ENCODE data around the gene TRIM43B.
"Not testable (repeated sequence)": the region's sequence is repeated elsewhere in the genome, so short reads cannot be mapped to it uniquely, and the experiment has no call there.

Gene TRIM43B

DNA sequence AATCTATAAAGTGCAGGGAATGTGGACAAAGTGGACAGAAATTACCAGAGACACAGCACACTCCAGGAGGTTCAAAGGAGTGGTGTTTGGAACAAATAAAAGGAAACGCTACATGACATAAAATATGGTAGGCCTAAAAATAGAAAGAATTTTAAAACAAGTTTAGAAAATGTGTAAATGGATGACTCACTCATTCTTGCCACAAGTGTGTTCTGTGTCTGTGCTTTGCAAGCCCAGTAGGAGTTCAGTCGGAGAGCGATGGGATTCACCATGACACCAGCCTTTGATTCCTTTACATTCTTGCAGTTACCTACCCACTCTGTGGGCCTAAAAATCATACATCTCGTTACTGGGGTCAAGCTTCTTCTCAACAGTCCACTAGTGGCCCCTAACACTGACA lies 51.2 kb downstream of the TRIM43B start:
- not testable (repeated sequence) for DNase-seq

DNA sequence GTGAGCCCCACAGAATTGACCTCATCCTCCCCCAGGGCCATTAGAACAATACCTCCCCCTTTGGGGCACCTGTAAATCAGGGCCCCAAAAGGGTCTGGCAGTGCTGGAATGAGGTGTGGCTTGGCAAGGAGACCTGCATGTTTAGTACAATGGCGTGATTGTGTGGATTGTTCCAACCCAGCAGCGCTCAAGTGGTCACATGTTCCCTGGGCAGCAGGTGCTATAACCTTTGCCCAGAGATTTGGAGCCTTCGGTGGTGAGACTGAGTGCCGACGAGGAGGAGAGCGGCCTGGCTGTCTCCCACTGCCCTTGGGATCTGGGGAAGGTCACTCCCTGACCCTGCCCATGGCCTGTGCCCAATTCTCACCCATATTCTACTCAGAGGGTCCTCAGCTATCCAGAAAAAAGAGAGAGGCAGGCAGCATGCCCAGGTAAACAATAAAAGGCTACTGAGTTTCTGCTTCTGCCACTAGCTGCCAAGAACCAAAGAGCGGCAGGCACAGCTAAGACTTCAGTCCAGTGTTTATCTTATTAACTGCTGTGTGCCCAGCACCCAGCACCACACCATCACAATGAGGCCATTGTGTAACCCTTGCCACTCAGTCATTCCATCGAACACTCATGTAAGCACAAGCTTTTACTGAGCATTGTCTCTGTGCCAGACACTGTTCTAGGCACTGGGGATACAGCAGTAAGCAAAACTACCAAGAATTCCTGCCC lies 54.6 kb downstream of the TRIM43B start:
- DNase-seq, result not testable (repeated sequence)

DNA sequence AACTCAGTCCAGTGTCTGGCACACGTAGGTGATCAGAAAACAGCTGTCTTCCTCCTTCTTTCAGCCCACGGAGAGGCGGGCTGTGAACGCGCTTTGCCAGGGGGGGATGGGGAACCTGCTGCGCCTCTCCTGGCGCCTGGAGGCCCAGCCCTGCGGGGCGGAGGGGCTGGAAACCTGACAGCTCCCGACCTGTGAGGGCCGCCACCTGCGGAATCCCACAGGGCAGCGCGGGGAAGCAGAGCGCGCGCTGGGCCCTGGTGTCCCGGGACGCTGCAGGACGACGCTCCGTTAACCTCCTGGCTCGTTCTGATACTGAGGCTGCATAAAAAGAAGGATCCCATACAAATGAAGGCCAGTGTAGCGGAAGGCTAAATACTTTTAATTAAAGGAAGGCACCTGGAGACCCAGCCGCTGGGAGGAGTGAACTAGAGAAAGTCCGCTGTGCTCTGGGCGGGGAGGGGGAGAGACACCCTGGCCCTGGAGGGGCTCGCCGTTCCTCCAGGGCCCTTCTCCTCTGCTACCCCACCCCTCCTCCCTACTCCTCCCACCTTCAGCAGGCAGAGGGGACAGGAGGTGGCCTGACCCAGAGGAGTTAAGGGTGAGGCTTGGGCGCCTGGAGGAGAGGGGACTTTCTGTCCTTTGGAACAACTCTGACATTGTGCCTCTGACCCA lies 57.2 kb downstream of the TRIM43B start:
- DNase-seq, result not testable (repeated sequence)

Measured in DMS79 treated with DMSO at 0.1 percent for 48 hours (cell line).